Measurements from ENCODE around the gene RCAN1.

The RCAN1 gene

DNA sequence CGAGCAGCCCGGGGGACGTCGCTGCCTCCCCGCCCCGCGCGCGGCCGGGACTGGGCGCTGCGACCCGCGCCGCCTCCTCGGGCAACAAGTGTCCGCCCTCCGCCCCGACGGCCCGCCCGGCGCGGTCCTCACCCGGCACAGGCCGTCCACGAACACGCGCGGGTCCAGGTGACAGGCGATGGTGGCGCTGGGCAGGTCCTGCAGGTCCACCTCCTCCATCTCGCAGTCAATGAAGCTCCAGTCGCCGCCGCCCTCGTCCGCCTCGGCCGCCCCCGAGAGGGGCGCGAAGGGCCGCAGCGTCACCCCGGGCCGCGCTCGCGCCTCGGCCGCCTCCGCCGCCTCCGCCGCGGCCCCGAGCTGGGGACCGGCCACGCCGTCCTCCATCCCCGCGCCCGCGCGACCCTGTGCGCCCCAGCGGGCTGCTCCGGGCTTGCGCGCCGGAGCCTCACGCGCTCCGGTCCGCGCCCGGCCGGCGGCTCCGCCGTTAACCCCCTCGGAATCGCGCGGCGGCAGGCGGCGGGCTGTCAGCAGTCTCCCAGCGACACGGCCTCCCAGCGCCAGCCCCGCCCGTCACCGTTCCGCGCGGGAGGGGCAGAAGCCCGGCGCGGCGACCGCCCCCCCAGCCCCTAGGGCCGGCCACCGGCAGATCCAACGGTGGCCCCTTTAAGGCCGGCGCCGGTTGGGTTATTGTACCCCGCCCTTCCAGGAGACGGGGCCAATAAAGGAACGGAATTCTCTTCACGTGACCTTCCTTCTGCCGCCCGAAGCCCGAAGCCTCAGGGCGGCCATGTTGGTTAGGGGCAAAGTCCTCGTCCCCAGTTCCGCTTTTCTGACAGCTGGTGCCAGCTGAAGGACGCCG, at the start of gene RCAN1:
Gene RCAN1 (minus strand): TSS at position 486 of the 859 bp plus-strand sequence. CDS start 102 bp downstream, at position 384.
- DNase-seq (ENCODE audit: low spot score), result peak; percentile 98

DNA sequence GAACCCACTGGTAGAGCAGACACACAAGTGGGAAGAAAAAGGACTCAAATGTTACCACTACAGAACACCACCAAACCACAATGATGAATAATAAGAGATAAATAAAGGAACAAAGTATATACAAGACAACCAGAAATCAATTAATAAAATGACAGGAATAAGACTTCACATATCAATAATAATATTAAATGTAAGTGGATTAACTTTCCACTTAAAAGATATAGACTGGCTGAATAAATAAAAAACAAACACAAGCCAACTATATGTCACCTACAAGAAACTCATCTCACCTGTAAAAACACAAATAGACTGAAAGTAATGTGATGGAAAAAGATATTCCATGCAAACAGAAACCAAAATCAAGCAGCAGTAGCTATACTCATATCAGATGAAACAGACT, 46.9 kb upstream of the RCAN1 start:
- DNase-seq (ENCODE audit: low spot score), result no peak

DNA sequence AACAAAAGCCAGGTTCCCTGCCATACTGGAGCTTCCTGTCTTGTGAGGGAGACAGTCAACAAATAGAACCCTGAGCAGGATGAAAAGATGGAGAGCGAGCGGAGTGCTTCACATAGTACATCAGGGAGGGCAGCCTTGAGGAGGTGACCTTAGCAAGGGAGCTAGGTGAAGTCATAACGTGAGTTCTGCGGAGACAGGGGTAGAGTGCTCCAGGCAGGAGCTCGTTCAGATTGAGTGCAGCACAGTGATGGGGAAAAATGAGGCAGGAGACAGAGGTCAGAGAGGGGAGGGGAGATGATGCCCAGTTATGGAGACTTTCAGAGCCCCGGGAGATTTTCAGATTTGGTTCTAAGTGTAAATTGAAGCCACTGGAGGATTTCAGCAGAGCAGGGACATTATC, 38.6 kb upstream of the RCAN1 start:
- DNase-seq (ENCODE audit: low spot score), result no peak

DNA sequence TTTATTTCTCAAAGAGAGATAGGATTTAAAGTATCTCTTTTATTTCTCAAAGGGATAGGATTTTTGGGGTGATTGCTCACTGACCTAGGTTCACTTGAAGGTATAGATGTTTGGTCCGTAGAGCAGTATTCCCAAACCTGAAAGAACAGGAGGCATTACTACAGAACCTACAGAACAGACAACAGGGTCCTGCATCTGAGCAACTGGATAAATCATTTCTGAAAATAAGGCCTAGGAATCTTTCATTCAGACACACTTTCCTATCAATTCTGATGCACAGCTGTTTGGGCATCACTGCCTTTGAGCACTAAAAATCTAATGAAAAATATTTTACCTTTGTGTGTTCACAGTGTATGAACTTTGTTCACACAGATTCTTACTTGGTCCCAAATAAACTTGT, 36.7 kb upstream of the RCAN1 start:
- DNase-seq (ENCODE audit: low spot score), result no peak

- DNase-seq (ENCODE audit: low spot score), result no peak
These were observed 36.0 kb upstream of the RCAN1 start for GRCh38 chr21:34650861-34651431.

DNA sequence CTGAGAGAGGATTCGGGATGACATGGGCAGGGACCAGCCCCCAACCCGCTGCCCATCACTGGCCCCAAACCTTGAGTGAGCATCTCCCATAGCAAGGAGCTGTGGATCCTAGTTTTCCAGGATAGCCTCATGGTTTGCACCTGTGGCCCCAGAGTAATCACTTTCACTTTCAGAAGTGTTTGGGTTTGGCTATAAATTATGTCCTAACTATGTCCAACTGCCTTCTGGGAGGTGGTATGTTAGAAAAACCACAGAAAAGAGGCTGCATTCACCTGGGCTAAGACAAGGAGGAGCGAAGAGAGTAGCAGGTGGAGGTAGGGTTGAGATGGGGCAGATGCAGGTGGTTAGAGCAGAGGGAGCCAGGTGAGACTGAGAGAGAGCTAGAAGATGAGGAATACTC, 34.5 kb upstream of the RCAN1 start:
- DNase-seq (ENCODE audit: low spot score), result no peak

- no peak for DNase-seq (ENCODE audit: low spot score)
These were observed 33.9 kb upstream of the RCAN1 start for GRCh38 chr21:34648739-34649297.

GRCh38 chr21:34647555-34647954, 32.6 kb upstream of the RCAN1 start:
- DNase-seq (ENCODE audit: low spot score), result no peak

DNA sequence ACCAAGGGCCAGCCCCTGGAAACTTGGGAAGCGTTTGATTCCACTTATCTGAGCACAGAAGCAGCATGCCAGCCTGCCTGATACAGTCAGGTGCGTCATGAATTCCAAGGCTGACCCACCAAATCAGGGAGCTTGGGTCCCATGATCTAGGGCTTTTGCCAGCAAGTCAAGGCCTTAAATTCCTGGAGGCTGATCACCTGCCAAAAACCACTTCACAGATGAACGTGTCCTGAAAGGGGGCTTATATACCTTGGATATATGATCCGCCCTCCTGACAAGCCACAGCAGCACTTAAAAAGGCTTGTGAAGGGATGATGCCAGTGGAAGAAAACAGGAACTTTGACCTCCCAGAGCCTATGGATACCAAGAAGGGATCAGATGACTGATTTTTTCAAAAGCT, 29.9 kb upstream of the RCAN1 start:
- DNase-seq (ENCODE audit: low spot score), result no peak

GRCh38 chr21:34642211-34643075, 27.5 kb upstream of the RCAN1 start:
- no peak for DNase-seq (ENCODE audit: low spot score)

DNA sequence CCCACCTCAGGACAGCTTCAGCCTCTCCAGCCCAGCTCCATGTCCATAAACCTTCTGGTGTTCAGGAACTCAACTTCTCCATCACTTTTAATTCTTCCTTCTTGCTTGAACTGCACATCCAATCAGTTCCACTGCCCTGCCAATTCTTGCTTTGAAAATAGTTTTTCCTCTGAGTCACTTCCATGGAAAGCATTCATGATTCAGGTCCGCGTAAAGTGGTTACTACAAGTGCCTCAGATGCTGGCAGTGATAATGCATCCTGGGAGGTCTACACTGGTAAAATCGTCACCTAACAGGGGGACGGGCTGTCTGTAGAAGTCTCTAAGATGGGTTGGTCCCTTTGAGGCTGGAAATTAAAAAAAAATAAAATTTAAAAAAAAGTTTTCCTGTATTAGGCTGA, 25.9 kb upstream of the RCAN1 start:
- no peak for DNase-seq (ENCODE audit: low spot score)

DNA sequence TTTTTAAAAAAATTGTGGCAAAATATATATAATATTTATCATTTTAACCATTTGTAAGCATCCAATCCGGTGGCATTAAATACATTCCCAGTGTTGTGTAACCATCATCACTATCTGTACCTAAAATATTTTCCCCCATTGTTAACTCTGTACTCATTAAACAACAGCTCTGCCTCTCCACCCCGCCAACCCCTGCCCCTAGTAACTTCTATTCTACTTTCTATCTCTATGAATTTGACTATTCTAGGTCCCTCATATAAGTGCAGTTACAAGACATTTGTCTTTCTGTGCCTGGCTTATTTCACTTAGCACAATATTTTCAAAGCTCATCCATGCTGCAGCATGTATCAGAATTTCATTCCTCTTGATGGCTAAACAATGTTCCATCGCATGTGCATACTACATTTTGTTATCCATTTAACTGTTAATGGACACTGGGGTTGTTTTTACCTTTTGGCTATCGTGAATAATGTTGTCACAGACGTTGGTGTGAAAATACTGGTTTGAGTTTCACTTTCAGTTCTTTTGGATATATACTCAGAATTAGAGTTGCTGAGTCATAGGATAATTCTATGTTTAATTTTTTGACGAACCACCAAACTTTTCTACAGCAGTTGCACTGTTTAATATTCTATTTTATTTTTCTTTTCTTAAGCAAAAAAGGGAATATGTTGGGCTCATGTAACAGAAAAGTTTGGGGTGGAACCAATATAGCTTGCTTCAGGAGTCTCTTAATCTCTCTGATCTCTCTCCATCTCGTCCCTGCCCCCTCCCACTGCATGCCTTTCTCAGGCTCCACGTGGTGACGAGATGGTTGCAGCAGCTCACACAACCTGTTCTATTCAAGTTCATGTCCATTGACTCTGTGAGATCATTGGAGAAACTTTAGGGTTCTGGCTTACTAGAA, 25.2 kb upstream of the RCAN1 start:
- no peak for DNase-seq (ENCODE audit: low spot score)

- no peak for DNase-seq (ENCODE audit: low spot score)
These were observed 24.3 kb upstream of the RCAN1 start for GRCh38 chr21:34639250-34639649.

DNA sequence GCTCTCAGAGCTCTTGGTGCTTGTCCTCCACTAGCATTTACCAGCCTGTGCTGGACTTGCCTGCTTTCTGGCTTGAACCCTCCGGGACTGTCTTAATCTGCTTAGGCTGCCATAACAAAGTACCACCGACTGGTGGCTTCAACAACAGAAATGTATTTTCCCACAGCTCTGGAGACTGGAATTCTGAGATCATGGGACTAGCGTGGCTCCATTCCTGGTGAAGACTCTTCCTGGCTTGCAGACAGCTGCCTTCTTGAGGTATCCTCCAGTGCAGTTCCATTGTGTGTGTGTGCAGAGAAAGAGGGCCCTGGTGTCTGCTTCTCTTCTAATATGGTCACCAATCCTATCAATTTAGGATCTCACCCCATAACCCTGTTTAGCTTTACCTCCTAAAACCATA, 22.0 kb upstream of the RCAN1 start:
- no peak for DNase-seq (ENCODE audit: low spot score)

DNA sequence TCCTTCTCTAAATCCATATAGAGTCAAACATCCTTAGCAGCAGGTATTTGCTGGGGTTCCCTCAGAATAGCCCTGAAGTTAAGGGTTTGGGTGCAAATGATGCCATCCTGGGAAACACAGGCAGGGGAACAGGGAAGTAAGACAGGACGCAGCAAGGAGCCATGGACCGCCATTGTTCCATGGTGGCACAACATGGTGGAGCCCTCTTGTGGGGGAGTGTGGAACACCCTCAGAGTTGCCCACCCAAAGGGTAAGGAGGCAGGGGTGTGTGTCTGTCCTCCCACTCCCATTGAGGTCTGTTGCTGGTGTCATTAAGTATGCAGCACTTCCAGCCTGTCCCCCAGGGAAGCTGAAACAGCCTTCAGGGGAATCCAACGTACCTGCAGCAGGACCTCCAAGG, 20.4 kb upstream of the RCAN1 start:
- DNase-seq (ENCODE audit: low spot score), result no peak

GRCh38 chr21:34632498-34632897, 17.6 kb upstream of the RCAN1 start:
- DNase-seq (ENCODE audit: low spot score), result no peak

GRCh38 chr21:34630536-34631143, 15.7 kb upstream of the RCAN1 start:
- peak; percentile 73 for DNase-seq (ENCODE audit: low spot score)

- no peak for DNase-seq (ENCODE audit: low spot score)
These were observed 11.2 kb upstream of the RCAN1 start for GRCh38 chr21:34626131-34626530.

DNA sequence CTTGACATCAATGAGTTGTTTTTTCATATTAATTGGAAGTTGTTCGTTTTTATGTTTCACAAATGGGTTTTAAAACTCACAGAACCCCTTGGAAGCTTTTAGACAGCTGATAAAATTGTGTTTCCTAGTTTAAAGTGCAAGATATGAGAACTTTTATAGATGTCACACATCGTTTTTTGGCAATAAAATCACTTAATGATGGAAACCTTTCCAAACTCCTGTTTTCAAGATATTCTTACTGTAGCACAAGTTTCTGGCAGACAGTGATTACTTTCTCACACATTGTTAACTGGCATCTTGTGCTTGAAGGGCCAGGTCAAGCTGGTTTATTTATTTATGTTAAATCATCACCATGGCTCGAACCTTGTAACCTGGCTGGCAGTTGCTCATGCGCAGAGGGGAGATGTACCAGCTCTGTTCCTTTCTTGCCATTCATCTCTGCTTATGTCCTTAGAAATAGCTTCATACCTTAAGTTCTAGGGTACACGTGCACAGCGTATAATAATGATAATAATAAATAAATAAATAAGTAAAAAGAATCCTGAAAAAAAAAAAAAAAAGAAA, 10.2 kb upstream of the RCAN1 start:
- no peak for DNase-seq (ENCODE audit: low spot score)

- no peak for DNase-seq (ENCODE audit: low spot score)
These were observed 8.6 kb upstream of the RCAN1 start for GRCh38 chr21:34623516-34623915.

Data from cerebellar cortex (tissue), 1 donor.